Sciatic nerve (tissue), 2 donors: ENCODE measurements around the gene EEF1G. TPM values are rescaled to one million over a fixed set of nuclear protein-coding genes. Genes with fewer than 3 reads are reported as not detected.
A peak's percentile ranks its signal among the peaks of the same experiment; 100 is the strongest.

Experiments used
- ATAC-seq: fragments of 200-7000 bp; cut with Tn5 transposase; one replicate; pipeline ENCODE4 v1.9.1; 2020; ENCODE audit warnings: mild to moderate bottlenecking, moderate library complexity
- DNase-seq: peaks from one replicate; pipeline ENCODE4 v3.0.0-alpha.2; 2020; ENCODE audit warnings: low spot score
- intact Hi-C: fragments of 100-400 bp; cut with DNase I; formaldehyde crosslinking; loops from one replicate; pipeline ENCODE4 v1.14.2; 2022
- microRNA-seq: library from miRNA; unstranded; fragments of <30 nt; microRNA quantifications from one replicate; pipeline ENCODE4 v1.2.0, GENCODE V29; 2020
- total RNA-seq: library from RNA; stranded (reverse); fragmentation: NEBNext Ultra II Directional; extraction: Animal tissue kit (Norgen Biotek cat#: 25700); gene quantifications from one replicate; pipeline ENCODE4 v1.2.1, GENCODE V29; 2021
- donor health status: DM: no; HTN: no; CAD: no.
- donor health status: DM: no; HTN: no; CAD: no.

EEF1G gene
- total RNA-seq, 1 donor from 2014 or later, result 811 TPM

GRCh38 chr11:62516736-62517371 lies 56.8 kb downstream of the EEF1G start:
- no peak for ATAC-seq
- DNase-seq, result no peak
- intact Hi-C loops, result no loop called here

GRCh38 chr11:62514151-62514550 lies 59.5 kb downstream of the EEF1G start:
- intact Hi-C loops, result no loop called here
- DNase-seq, result no peak
- ATAC-seq, result peak; percentile 10

- no peak for DNase-seq
- intact Hi-C loops, result no loop called here
- no peak for ATAC-seq
Measured at GRCh38 chr11:62513626-62514025, 60.1 kb downstream of the EEF1G start.

GRCh38 chr11:62512961-62513360 lies 60.7 kb downstream of the EEF1G start:
- intact Hi-C loops, result no loop called here
- DNase-seq (no peak), ATAC-seq (no peak)

Small RNAs within 50 kb of the gene (microRNA-seq; reads per million reads assigned to microRNA genes)
- gene MIR6747, result not detected

Other genes with a start within 250 kb of the EEF1G start
- gene ASRGL1, start 236.4 kb downstream of the EEF1G start, total RNA-seq, result 17.0 TPM
- 3.5 TPM for gene SCGB1A1, start 154.9 kb downstream of the EEF1G start, total RNA-seq
- gene AHNAK, start 27.1 kb downstream of the EEF1G start, total RNA-seq, result 2,773 TPM
- gene TUT1, start 17.6 kb upstream of the EEF1G start, total RNA-seq, result 20.7 TPM
- 86.6 TPM for gene MTA2, start 28.0 kb upstream of the EEF1G start, total RNA-seq
- 113 TPM for gene EML3, start 38.9 kb upstream of the EEF1G start, total RNA-seq
- gene ROM1, start 39.4 kb upstream of the EEF1G start, total RNA-seq, result 15.2 TPM
- gene B3GAT3, start 48.1 kb upstream of the EEF1G start, total RNA-seq, result 38.7 TPM
- 219 TPM for gene GANAB, start 72.7 kb upstream of the EEF1G start, total RNA-seq
- 12.3 TPM for gene INTS5, start 79.4 kb upstream of the EEF1G start, total RNA-seq
- gene C11orf98, start 91.3 kb upstream of the EEF1G start, total RNA-seq, result 25.1 TPM
- gene CSKMT, start 91.4 kb upstream of the EEF1G start, total RNA-seq, result 7.1 TPM
- 7.1 TPM for gene UQCC3, start 97.8 kb upstream of the EEF1G start, total RNA-seq
- gene LBHD1, start 98.4 kb upstream of the EEF1G start, total RNA-seq, result 4.9 TPM
- gene UBXN1, start 105.2 kb upstream of the EEF1G start, total RNA-seq, result 79.6 TPM
- 28.4 TPM for gene LRRN4CL, start 115.6 kb upstream of the EEF1G start, total RNA-seq
- gene BSCL2, start 133.5 kb upstream of the EEF1G start, total RNA-seq, result 44.5 TPM
- 1.4 TPM for gene GNG3, start 133.8 kb upstream of the EEF1G start, total RNA-seq
- gene HNRNPUL2, start 153.6 kb upstream of the EEF1G start, total RNA-seq, result 51.2 TPM
- 30.9 TPM for gene TTC9C, start 154.6 kb upstream of the EEF1G start, total RNA-seq
- 9.8 TPM for gene ZBTB3, start 180.3 kb upstream of the EEF1G start, total RNA-seq
- 48.1 TPM for gene POLR2G, start 187.7 kb upstream of the EEF1G start, total RNA-seq
- 17.8 TPM for gene TAF6L, start 197.5 kb upstream of the EEF1G start, total RNA-seq
- 29.6 TPM for gene TMEM179B, start 213.5 kb upstream of the EEF1G start, total RNA-seq
- gene TMEM223, start 218.1 kb upstream of the EEF1G start, total RNA-seq, result 10.4 TPM
- 81.8 TPM for gene NXF1, start 231.5 kb upstream of the EEF1G start, total RNA-seq